Endometrial microvascular endothelial cells (primary cell): Measurements from ENCODE around the gene ME2. TPM values are rescaled to one million over a fixed set of nuclear protein-coding genes. Genes with fewer than 3 reads are reported as not detected.
"Not testable (repeated sequence)": the region's sequence is repeated elsewhere in the genome, so short reads cannot be mapped to it uniquely, and the experiment has no call there.

Experiments
- in situ Hi-C: cut with HindIII; loops from 2 replicates; pipeline ENCODE4 v1.10.0; 2017; ENCODE audit warnings: low sequenced_read_pairs, low pct_unique_long_range_greater_than_20kb; ENCODE audit errors: inconsistent ontology term
- total RNA-seq: library from RNA; depleted of rRNA; stranded (reverse); fragments of >200 nt; gene quantifications from one replicate; pipeline ENCODE4 v1.2.3, GENCODE V29; 2015; ENCODE audit errors: inconsistent ontology term

Gene ME2
- total RNA-seq, 1 donor from 2014 or later: 68.1 TPM

DNA sequence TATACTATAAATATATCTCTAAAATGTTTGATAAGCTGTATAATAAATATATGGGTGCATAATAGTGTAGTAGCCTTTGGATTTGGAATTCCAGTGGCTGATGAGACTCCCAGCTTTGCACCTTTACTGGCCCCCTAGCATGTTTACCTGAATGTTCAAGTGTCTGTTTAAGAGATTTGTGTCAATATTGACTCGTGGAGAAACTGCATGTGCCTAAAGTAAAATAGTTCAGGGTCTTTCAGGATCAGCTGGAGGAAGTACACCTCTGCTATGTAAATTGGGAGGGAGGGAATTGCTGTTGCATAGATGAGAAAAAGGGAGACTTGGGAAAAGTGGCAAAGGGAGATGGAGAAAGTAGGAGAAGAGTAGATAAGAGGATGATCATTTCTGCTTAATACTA is 23.9 kb downstream of the ME2 start:
- in situ Hi-C loops: no loop called here

DNA sequence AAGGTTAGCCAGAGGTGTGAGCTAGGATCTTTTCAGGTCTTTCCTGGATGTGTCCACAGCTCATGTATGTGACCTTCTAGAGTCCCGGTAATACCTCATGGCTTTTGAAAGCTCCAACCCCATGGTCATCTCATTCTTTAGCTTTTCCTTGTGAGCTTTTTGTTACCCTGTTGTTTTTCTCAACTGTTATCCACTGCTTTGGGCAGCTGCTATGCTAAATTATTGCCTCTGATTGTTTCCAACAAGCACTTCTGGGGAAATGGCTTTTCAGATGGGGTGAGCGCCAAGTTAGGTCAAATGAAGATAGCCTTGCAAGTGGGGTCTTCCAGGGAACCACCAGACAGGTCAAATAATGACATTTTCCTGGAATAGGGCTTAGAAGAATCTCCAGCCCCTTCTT is 27.9 kb downstream of the ME2 start:
- in situ Hi-C loops: no loop called here

DNA sequence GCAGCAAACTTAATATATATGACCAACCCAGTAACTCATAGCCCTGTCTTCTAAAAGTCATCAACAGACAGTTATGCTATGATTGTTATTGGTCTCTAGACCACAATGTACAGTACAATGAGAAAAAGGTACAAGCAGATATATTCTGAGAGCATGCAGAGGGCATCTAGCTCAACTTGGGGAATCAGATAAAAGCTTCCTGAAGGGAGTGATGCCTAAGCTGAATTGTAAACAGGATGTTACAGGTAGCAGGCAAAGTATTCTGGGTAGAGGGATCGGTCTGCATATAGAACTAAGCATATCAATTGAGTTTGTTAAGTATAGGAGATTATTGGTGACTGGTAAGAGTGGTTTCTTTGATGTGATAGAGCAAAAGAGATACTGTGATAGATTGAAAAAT is 30.3 kb downstream of the ME2 start:
- in situ Hi-C loops: no loop called here

DNA sequence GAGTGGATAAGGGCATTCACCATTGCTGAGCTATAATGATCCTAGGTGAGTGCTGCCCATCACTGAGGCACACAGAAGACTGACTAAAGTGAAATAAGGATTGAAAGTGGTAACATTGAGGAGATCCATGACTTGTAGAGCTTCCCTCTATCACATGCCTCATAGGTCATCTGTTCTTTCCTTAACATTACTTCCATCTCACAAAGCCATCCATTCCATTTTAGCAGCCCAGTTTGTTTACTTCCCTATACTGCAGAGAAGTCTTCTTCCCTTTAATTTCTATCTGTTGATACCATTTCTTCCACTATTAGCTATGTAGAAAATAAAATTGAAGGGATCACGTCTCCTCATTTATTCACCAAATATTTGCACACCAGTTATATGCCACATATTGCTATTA is 32.1 kb downstream of the ME2 start:
- in situ Hi-C loops: no loop called here

DNA sequence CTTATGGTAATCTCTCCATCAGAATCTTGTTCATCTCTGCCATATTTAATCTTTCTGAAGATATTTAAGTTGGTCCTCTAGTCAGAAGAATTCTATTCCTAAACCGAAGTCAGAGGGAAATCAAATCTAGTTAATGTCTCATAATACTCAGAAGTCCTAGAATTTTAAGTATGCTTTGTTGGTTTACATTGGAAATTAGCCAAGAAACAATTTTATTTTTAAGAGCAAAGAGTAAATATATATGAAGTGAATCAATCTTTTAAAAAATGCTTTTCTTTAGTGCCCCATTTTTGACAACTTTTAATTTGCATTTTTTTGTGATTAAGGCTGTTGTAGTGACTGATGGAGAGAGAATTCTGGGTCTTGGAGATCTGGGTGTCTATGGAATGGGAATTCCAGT is 38.1 kb downstream of the ME2 start:
- in situ Hi-C loops: no loop called here

DNA sequence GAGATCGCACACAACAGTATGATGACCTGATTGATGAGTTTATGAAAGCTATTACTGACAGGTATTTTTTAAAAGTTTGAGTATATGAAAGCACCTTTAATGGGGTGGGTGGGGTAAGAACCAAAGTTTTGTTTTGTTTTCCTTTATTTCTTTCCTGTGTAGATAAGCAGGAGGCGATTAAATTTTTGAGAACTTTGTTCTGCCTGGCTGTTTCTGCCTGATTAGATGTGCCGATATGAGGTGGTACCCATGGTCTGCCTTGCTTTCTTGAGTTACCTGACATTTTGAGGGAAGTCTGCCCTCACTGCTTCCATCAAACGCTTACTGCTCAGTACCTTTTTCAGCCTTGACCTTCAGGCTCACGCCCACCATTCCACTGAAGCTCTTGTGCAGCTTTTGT is 39.2 kb downstream of the ME2 start:
- in situ Hi-C loops: no loop called here

DNA sequence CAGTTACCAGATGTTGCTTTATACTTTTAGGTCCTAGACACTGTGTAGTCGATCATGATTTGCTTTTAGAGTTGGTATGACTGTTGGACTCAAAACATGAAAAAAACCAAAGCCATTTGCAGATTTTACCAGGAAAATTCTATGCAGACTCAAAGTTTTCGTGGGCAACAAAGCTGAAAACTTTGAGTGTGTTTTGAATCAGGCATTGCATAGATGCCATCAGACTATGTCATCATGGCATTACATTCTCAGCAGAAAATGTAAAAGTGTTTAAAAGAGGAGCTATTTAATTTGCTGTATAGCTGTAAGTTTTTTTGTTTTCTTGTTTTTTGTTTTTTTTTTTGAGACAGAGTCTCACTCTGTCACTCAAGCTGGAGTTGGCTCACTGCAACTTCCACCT is 45.5 kb downstream of the ME2 start:
- in situ Hi-C loops: no loop called here

DNA sequence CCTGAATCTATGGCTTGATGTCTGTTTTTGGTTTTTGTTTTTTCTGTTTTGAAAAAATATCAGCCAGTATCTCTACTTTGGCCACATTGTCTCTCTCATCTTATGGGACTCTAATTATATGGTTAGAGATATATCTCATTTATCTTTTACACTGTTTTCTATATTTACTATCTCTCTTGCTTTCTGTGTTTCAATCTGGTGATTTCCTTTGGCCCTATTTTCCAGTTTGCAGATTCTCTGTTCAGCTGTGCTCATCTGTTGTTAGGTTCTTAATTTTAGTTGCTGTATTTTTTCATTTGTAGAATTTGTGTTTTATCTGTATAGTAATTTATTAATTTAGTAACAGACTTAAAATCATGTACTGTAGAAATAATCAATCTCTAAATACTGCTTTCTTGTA is 47.6 kb downstream of the ME2 start:
- in situ Hi-C loops: no loop called here

DNA sequence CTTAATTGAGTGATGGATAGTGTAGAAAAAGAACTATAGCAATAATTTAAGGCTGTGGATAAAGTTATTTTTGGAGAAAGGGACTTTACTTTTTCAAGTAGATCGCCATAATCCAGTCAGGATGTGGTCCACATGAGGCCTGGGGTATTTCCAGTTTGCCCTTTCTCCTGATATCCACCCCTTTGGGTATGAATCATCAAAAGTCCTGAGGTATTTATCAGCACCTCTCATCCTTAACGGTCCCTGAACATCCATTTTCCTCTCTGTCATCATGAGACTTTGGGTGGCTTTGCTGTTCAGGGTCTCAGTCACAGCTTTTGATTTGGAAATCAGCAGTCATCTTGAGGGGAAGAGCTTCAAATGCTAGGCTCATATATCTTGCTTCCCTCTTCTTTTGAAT is 49.6 kb downstream of the ME2 start:
- in situ Hi-C loops: no loop called here

DNA sequence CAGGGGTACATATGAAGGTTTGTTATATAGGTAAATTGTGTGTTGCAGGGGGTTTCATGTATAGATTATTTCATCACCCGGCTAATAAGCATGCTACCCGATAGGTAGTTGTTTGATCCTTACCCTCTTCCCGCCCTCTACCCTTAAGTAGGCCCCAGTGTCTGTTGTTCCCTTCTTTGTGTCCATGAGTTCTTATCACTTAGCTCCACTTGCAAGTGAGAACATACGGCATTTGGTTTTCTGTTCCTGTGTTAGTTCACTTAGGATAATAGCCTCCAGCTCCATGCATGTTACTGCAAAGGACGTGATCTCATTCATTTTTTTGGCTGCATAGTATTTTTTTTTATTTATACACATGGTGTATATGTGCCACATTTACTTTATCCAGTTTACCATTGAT is 54.8 kb downstream of the ME2 start:
- in situ Hi-C loops: no loop called here

DNA sequence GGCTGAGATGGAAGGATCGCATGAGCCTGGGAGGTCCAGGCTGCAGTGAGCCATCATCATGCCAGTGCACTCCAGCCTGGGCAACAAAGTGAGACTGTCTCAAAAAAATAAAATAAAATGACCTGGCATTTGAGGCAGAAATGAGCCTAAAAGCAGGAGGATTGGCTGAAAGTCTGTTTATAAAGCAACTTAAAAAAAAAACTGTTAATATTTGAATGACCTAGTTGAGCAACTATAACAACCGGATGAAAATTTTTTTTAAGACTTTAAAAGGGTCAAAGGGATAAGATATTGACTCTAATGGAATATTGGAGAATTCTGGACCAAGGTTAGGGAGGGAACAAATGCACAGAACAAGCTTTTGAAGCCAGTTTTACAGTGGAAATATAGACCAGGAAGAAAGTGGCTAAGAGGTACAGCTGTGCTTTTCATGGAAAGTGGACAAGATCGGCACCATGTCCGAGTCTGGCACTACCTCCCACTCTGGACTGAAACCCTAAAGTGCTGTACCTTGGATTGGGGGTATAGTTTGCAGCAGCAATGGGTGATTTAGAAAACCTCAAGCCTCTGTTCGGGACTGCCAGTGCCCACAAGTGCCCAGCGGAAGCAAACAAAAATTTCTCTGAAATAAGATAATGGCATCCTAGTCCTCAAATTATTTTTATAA is 55.8 kb downstream of the ME2 start:
- in situ Hi-C loops: no loop called here

DNA sequence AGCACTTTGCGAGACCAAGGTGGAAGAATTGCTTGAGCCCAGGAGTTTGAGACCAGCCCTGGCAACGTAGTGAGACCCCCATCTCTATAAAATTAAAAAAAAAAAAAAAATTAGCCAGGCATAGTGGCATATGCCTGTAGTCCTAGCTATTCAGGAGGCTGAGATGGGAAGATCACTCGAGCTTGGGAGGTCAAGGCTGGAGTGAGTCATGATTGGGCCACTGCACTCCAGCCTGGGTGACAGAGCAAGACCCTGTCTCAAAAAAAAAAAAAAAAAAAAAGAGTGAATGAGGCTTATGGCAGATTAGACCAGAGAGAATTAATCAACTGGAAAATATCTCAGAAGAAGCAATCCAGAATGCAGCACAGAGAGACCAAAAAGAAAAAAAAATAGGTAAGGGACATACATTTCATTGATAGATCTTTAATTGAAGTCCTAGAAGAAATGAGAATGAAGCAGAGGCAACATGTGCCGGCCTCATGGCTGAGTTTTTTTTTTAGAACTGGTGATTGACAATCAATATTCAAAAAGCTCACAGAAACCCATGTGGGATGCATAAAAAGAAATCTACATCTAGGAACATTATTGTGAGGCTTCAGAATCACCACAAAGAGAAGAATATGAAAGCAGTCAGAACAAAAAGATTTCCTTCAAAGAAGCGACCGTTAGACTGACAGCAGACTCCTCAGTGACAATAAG is 56.7 kb downstream of the ME2 start:
- in situ Hi-C loops: no loop called here

DNA sequence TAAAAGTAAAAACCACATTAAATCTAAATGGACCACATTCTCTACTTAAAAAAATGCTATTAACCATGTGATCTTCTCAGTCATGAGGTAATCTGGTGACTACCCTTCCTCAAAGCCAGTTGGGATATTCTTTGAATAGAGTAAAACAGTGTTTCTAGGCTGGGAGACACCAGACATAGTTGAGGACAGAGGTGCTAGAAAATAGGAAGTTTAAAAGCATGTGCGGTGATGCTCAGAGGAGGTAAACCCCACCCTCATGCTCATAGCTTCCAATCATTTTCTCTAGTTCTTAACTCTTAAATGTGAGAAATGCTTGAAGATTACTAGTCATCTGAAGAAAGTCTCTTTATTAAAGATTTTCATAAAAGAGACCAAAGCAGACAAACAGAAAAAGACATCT is 58.3 kb downstream of the ME2 start:
- in situ Hi-C loops: no loop called here

DNA sequence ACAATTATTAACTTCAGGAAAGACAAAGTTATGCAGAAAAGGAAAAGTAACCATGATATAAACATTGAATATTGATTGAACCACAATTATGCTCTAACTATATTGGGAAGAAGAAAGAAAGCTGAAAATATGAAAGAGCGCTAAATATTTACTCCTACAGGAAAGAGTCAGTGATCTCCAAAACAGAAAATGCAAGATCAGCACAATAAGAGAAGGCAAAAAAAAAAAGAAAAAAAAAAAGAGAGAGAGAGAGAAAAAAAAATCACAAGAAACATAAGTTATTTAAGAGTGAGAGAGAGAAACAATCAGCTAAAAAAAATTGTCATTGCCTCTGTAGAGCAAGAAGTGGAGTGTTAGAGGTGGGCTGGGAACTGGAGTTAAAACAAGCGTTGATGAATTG is 60.0 kb downstream of the ME2 start:
- in situ Hi-C loops: no loop called here

DNA sequence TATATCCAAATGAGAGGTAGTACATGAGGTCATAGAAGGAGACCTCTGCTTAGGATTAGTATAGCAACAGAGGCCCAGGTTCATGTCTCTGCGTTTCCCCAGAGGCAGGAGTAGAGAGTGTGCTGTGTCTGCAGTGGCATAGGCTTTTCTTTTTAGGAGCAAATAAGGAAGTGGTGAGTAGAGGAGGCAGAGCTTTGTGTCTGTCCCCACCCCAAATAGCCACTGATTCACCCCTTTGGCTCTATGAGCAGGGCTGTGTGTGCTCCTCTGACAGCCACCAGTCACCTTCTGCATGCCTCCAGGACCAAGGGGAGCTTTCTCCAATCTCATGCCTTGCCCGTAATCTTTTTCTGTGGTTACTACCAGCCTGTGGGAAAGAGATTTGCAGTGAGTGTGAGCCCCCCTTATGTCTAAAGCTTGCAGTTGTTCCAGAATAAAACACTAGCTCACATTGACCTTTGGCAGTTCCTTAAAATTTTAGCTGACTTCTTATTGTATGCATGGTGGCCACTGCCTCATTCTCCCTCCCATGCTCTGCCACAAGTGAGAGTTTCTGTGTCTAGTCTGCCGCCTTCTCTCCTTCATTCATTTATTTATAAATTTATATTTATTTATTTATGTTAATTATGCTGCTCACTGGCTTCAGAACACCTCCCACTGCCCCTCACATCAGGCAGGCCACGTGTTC is 65.5 kb downstream of the ME2 start:
- in situ Hi-C loops: no loop called here

DNA sequence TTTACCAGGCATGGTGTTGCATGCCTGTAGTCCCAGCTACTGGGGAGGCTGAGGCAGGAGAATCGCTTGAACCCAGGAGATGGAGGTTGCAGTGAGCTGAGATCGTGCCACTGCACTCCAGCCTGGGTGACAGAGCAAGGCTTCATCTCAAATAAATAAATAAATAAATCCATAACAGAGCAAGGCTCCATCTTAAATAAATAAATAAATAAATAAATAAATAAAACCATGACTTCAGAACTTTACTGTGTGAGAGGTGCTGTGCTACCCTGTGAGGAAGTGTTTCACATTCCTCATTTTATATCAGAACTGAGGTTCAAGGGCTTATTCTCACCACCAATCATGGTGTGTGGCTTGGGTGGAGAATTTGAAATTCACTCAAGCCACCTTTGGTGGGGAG is 67.0 kb downstream of the ME2 start:
- in situ Hi-C loops: not testable (repeated sequence)

DNA sequence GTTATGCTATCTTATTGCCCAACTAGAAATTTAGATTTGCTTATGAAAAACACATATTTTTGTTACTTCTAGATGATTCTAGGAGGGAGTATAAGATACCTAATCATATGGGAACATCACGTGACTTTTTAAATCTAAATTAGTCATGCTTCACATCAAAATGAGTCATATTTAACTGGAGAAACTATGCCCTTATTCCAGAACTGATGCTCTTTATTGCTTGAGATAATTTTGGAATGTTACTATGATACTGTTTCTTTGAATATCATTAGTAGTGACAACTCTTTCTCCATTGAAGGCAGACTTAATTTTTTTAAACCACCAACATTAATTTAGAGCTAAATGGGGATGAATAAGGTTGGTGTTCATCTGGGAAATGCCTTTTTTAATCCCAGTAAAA is 69.0 kb downstream of the ME2 start:
- in situ Hi-C loops: no loop called here

DNA sequence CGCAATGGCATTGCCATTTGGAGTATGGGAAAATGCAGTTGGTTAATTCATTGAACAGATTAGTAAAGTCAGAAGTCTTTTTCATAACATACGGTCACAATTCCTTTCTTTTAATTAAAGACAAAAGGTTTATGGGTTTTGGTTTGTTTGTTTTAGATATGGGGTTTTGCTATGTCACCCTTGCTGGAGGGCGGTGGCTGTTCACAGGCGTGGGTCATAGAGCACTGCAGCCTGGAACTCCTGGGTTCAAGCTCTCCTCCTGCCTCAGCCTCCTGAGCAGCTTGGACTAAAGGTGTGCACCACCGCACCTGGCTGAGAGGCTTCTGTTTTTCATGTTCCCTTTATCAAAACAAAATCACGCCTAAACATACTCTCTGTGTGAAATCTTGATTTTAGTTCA is 70.3 kb downstream of the ME2 start:
- in situ Hi-C loops: no loop called here

DNA sequence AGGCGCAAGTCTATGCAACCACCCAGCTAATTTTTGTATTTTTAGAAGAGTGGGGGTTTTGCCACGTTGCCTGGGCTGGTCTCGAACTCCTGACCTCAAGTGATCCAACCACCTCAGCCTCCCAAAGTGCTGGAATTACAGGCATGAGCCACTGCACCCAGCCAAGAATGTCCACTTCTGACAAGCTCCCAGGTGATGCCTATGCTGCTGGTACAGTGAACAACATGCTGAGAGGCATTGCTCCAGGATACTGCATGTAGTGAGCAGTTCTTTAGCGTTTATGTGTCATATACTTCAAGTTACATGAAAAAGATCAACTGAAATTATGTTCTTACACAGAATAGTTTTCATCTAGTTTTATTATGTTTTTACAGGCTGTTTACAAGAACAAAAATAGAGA is 71.7 kb downstream of the ME2 start:
- in situ Hi-C loops: no loop called here

DNA sequence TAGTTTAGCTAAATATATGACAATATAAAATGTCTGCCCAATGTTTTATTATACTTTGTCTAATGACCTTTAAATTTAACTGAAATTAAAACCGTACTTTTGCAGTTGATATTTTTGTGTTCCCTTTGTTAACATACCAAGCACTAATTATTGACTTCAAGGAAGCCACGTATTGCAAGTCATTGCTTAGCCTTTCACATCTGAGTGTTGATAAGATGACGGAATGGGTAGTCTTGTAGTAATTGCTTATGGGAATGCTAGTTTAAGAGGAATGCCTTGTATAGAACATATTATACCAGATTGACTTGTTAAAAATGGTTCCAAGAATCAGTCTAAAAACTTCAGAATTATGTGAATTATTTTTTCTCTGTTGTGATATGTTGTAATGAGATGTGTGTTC is 74.9 kb downstream of the ME2 start:
- in situ Hi-C loops: no loop called here
